HepG2 (cell line): ENCODE measurements around the gene SLC27A3. TPM values are rescaled to one million over a fixed set of nuclear protein-coding genes. Genes with fewer than 3 reads are reported as not detected.

ENCODE experiments used
- CBX5 ChIP-seq: sonication (generic); formaldehyde crosslinking; IDR thresholded peaks from 2 replicates; pipeline ENCODE4 v1.4.0; 2020; ENCODE audit warnings: missing genetic modification reagents, borderline replicate concordance
- GATA4 ChIP-seq: sonication (generic); IDR thresholded peaks from 2 replicates; pipeline ENCODE4 v1.6.1; 2016; ENCODE audit warnings: antibody characterized with exemption, low read depth, borderline replicate concordance
- GFI1 ChIP-seq: sonication (generic); formaldehyde crosslinking; IDR thresholded peaks from 2 replicates; pipeline ENCODE4 v1.5.0; 2020; ENCODE audit warnings: missing genetic modification reagents, mild to moderate bottlenecking, borderline replicate concordance
- HOXD1 ChIP-seq: sonication (generic); formaldehyde crosslinking; IDR thresholded peaks from 2 replicates; pipeline ENCODE4 v1.5.0; 2020; ENCODE audit warnings: missing genetic modification reagents
- KDM2A ChIP-seq: sonication (generic); formaldehyde crosslinking; IDR thresholded peaks from 2 replicates; pipeline ENCODE4 v1.4.0; 2020; ENCODE audit warnings: low read depth, missing genetic modification reagents, borderline replicate concordance
- MED8 ChIP-seq: sonication (generic); formaldehyde crosslinking; IDR thresholded peaks from 2 replicates; pipeline ENCODE4 v1.8.1; 2023; ENCODE audit warnings: mild to moderate bottlenecking, missing genetic modification reagents; ENCODE audit not compliant: insufficient replicate concordance
- MXI1 ChIP-seq: IDR thresholded peaks from 3 replicates; pipeline ENCODE4 v1.6.1; 2012; ENCODE audit warnings: low read depth, low read length, inconsistent platforms, borderline replicate concordance
- PHF21A ChIP-seq: sonication (generic); formaldehyde crosslinking; IDR thresholded peaks from 2 replicates; pipeline ENCODE4 v1.5.0; 2020; ENCODE audit warnings: mild to moderate bottlenecking, missing genetic modification reagents
- RAD21 ChIP-seq: fragments of 450-650 bp; formaldehyde crosslinking; IDR thresholded peaks from 2 replicates; pipeline ENCODE4 v1.5.0; 2020; ENCODE audit warnings: mild to moderate bottlenecking
- SOX5 ChIP-seq: IDR thresholded peaks from 2 replicates; pipeline ENCODE4 v1.6.1; 2016; ENCODE audit warnings: borderline replicate concordance
- SSRP1 ChIP-seq: IDR thresholded peaks from 2 replicates; pipeline ENCODE4 v1.6.1; 2016; ENCODE audit warnings: control low read depth
- TEAD3 ChIP-seq: optimal IDR thresholded peaks from 2 replicates; pipeline ENCODE3; 2016; ENCODE audit warnings: borderline replicate concordance
- TFE3 ChIP-seq: IDR thresholded peaks from 2 replicates; pipeline ENCODE4 v1.6.1; 2016
- ZBTB44 ChIP-seq: sonication (generic); formaldehyde crosslinking; IDR thresholded peaks from 2 replicates; pipeline ENCODE4 v1.4.0; 2020; ENCODE audit warnings: missing genetic modification reagents
- ZMYM2 ChIP-seq: sonication (generic); formaldehyde crosslinking; IDR thresholded peaks from 2 replicates; pipeline ENCODE4 v1.8.0; 2022; ENCODE audit warnings: mild to moderate bottlenecking, missing genetic modification reagents
- ZNF256 ChIP-seq: sonication (generic); formaldehyde crosslinking; conservative IDR thresholded peaks from 2 replicates; pipeline ENCODE4 v1.4.0; 2020; ENCODE audit warnings: missing genetic modification reagents
- ZNF331 ChIP-seq: sonication (generic); formaldehyde crosslinking; IDR thresholded peaks from 2 replicates; pipeline ENCODE4 v1.4.0; 2020; ENCODE audit warnings: missing genetic modification reagents
- ZNF33B ChIP-seq: sonication (generic); formaldehyde crosslinking; IDR thresholded peaks from 2 replicates; pipeline ENCODE4 v1.5.1; 2020; ENCODE audit warnings: mild to moderate bottlenecking, missing genetic modification reagents
- ZNF414 ChIP-seq: sonication (generic); formaldehyde crosslinking; IDR thresholded peaks from 2 replicates; pipeline ENCODE4 v1.5.0; 2020; ENCODE audit warnings: missing genetic modification reagents
- ZNF543 ChIP-seq: sonication (generic); formaldehyde crosslinking; IDR thresholded peaks from 2 replicates; pipeline ENCODE4 v1.4.0; 2020; ENCODE audit warnings: mild to moderate bottlenecking, missing genetic modification reagents
- ZNF652 ChIP-seq: IDR thresholded peaks from 2 replicates; pipeline ENCODE4 v1.6.1; 2016; ENCODE audit warnings: low read depth, borderline replicate concordance
- ZNF75D ChIP-seq: sonication (generic); formaldehyde crosslinking; IDR thresholded peaks from 2 replicates; pipeline ENCODE4 v1.8.1; 2023; ENCODE audit warnings: missing genetic modification reagents, mild to moderate bottlenecking, borderline replicate concordance
- ZNF83 ChIP-seq: sonication (generic); formaldehyde crosslinking; IDR thresholded peaks from 2 replicates; pipeline ENCODE4 v1.4.0; 2020; ENCODE audit warnings: missing genetic modification reagents, mild to moderate bottlenecking, borderline replicate concordance
- ZXDC ChIP-seq: sonication (generic); formaldehyde crosslinking; IDR thresholded peaks from 2 replicates; pipeline ENCODE4 v1.5.0; 2020; ENCODE audit warnings: mild to moderate bottlenecking, missing genetic modification reagents
- polyA plus RNA-seq, 8 experiments: library from polyadenylated mRNA; depleted of rRNA in 3 of 8; stranded (reverse) in 7 of 8; unstranded in 1 of 8; fragments of >200 nt; fragmentation: Illumina TruSeq in 4 of 8; extraction: Trizol in 4 of 8; gene quantifications; 2 replicates each; pipeline versions ENCODE4 v1.2.1 to v1.2.3, GENCODE V29; 2011 to 2016; ENCODE audit warnings: low read depth in 4 of 8, missing spikeins in 1 of 8, mixed read lengths in 1 of 8; ENCODE audit not compliant: insufficient read depth in 1 of 8
- total RNA-seq, 5 experiments: library from RNA; depleted of rRNA; stranded (reverse); fragments of >200 nt; fragmentation: Illumina TruSeq; extraction: Trizol; gene quantifications; 2 replicates each; pipeline ENCODE4 v1.2.3, GENCODE V29; 2016; ENCODE audit warnings: low read depth in 1 of 5

SLC27A3 gene
- total and polyA plus RNA-seq, 2 of the 13 experiments (the other 11 are each of a cell fraction or from before 2014, with no cell fraction given): 4.3 to 10.3 TPM

- TF ChIP-seq ZXDC (CRISPR knock-in tag) (no peak), SOX5 (CRISPR knock-in tag) (peak; percentile 20; the same call in 1 of the 2 replicates), ZNF33B (no peak), ZNF83 (CRISPR knock-in tag) (no peak), RAD21 (CRISPR knock-in tag) (peak; percentile 94), ZNF543 (CRISPR knock-in tag) (no peak), TEAD3 (peak; percentile 57), CBX5 (CRISPR knock-in tag) (peak; percentile 59; the same call in 1 of the 2 replicates), ZNF256 (CRISPR knock-in tag) (no peak), ZBTB44 (CRISPR knock-in tag) (no peak), GATA4 (no peak), ZNF414 (CRISPR knock-in tag) (no peak), MXI1 (0 out of 3 replicates have a peak, but pooled peaks have one; percentile 25), ZNF331 (no peak), GFI1 (CRISPR knock-in tag) (no peak), TFE3 (CRISPR knock-in tag) (peak; percentile 15; the same call in 1 of the 2 replicates), SSRP1 (CRISPR knock-in tag) (0 out of 2 replicates have a peak, but pooled peaks have one; percentile 54), HOXD1 (CRISPR knock-in tag) (no peak), PHF21A (CRISPR knock-in tag) (no peak), ZNF652 (CRISPR knock-in tag) (peak; percentile 36; the same call in 1 of the 2 replicates), MED8 (CRISPR knock-in tag) (no peak), ZMYM2 (CRISPR knock-in tag) (no peak), KDM2A (CRISPR knock-in tag) (peak; percentile 77; the same call in 1 of the 2 replicates), ZNF75D (CRISPR knock-in tag) (no peak)
Measured at GRCh38 chr1:153749408-153750005, 25.7 kb upstream of the SLC27A3 start (continued).
